Mucosa of stomach (tissue), 1 donor: ENCODE results near the gene MAP3K3.

Source experiments
- H3K27me3 ChIP-seq: one replicate; pipeline ENCODE4 v1.7.0; 2013; ENCODE audit warnings: mild to moderate bottlenecking, low read length; ENCODE audit not compliant: control insufficient read depth, insufficient read depth
- H3K36me3 ChIP-seq: one replicate; pipeline ENCODE4 v1.7.0; 2013; ENCODE audit warnings: low read length; ENCODE audit not compliant: control insufficient read depth, insufficient read depth
- H3K4me1 ChIP-seq: one replicate; pipeline ENCODE4 v1.7.0; 2013; ENCODE audit warnings: mild to moderate bottlenecking, low read length; ENCODE audit not compliant: control insufficient read depth, insufficient read depth
- H3K4me3 ChIP-seq: one replicate; pipeline ENCODE4 v1.7.0; 2013; ENCODE audit warnings: low read length
- H3K9ac ChIP-seq: one replicate; pipeline ENCODE4 v1.7.0; 2013; ENCODE audit warnings: mild to moderate bottlenecking, low read length, moderate library complexity
- H3K9me3 ChIP-seq: one replicate; pipeline ENCODE4 v1.7.0; 2013; ENCODE audit warnings: mild to moderate bottlenecking, low read length, moderate library complexity; ENCODE audit not compliant: control insufficient read depth
- donor health status: Pancreatic carcinoma.

MAP3K3 gene

GRCh38 chr17:63621684-63622573 lies at the start of gene MAP3K3:
Gene MAP3K3, plus strand, starts transcription at chr17:63622417. Its CDS starts 343 bp downstream, at chr17:63622760.
- Histone ChIP-seq H3K9ac (peak within 1 kb of the TSS; percentile 56), H3K36me3 (no peaks in the 10 kb centered on the region), H3K27me3 (no peaks in the 10 kb centered on the region), H3K9me3 (no peaks in the 10 kb centered on the region), H3K4me3 (peak within 1 kb of the TSS; percentile 15), H3K4me1 (peaks cover 13% of the 10 kb centered on the region)

GRCh38 chr17:63573634-63574033 lies 48.6 kb upstream of the MAP3K3 start:
- no peak overlapping the region for H3K4me3 ChIP-seq
- H3K9ac ChIP-seq: no peak overlapping the region
- H3K27me3 ChIP-seq: no peaks in the 10 kb centered on the region
- no peaks in the 10 kb centered on the region for H3K36me3 ChIP-seq
- peaks cover 4% of the 10 kb centered on the region for H3K4me1 ChIP-seq
- no peaks in the 10 kb centered on the region for H3K9me3 ChIP-seq

DNA sequence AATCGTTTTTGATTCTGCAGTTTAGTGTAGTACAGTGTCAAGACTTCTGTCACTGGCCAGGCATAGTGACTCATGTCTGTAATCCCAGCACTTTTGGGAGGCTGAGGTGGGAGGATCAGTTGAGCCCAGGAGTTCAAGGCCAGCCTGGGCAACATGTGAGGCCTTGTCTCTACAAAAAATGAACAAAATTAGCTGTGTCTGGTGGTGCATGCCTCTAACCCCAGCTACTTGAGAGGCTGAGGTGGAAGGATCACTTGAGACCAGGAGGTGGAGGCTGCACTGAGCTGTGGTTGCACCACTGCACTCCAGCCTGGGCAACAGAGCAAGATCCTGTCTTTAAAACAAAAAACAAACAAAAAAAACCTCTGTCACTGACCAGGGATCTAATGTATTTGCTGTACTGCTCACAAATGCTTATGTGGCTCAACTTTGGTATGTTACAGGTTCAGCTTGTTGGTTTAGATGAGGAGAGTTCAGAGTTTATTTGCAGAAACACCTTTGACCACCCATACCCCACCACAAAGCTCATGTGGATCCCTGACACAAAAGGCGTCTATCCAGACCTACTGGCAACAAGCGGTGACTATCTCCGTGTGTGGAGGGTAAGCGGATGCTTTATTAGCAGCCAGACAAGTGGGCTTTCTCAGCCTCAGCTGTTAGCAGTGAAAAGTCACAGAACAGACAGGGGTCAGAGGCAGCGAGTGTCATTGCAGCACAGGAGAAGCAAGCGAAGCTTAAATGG lies 44.0 kb upstream of the MAP3K3 start:
- no peak overlapping the region for H3K9ac ChIP-seq
- no peaks in the 10 kb centered on the region for H3K9me3 ChIP-seq
- no peak overlapping the region for H3K4me3 ChIP-seq
- no peaks in the 10 kb centered on the region for H3K27me3 ChIP-seq
- H3K4me1 ChIP-seq: peaks cover 11% of the 10 kb centered on the region
- H3K36me3 ChIP-seq: peaks cover 6% of the 10 kb centered on the region

DNA sequence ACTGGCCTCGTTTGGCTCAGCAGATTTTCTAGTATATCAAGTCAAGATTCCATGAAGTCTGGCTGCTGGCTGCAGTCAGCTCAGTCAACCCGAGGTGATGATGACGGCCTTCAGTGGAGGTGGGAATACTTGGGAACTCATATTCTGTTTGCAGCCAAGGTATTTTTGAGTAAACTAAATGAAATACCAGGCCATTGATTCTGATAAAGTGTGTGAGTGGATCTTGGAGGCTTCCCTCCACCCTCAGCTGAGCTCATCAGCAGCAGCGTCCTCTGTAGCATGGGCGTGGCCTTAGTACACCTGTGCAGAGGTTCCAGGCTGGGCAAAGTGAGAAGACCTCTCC lies 43.5 kb upstream of the MAP3K3 start:
- Histone ChIP-seq H3K9ac (no peak overlapping the region), H3K36me3 (peaks cover 6% of the 10 kb centered on the region), H3K27me3 (no peaks in the 10 kb centered on the region), H3K4me3 (no peak overlapping the region), H3K4me1 (peaks cover 11% of the 10 kb centered on the region), H3K9me3 (no peaks in the 10 kb centered on the region)

DNA sequence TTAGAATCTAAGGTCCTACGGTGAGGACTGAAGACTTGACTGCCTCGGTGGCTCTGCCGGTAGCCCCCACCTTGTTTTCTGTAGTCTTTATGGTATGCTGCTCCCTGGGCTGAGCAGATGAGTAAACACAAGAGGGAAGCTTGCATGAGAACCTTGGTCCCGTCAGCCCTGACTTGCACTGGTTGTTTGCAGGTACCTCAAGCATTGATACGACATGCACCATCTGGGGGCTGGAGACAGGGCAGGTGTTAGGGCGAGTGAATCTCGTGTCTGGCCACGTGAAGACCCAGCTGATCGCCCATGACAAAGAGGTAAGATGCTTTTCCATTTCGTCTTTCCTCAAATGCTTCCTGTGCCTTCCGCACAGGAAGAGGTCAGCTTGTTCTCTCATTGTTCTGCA lies 42.6 kb upstream of the MAP3K3 start:
- Histone ChIP-seq H3K9ac (no peak overlapping the region), H3K27me3 (no peaks in the 10 kb centered on the region), H3K4me3 (no peak overlapping the region), H3K4me1 (peaks cover 11% of the 10 kb centered on the region), H3K9me3 (no peaks in the 10 kb centered on the region), H3K36me3 (peaks cover 6% of the 10 kb centered on the region)

DNA sequence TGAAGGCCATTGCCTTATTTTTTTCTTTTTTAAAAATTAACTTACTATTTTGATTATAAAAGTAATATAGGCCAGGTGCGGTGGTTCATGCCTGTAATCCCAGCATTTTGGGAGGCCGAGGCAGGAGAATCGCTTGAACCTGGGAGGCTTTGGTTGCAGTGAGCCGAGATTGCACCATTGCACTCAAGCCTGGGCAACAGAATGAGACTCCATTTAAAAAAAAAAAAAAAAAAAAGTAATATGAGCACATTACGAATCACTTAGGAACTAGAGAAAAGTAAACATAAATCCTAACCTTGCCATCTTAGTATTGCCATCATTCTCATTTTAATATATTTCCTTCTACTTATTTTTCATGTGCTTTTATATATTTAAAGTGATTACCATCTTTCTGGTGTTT lies 34.4 kb upstream of the MAP3K3 start:
- Histone ChIP-seq H3K36me3 (peaks cover 25% of the 10 kb centered on the region), H3K4me3 (no peak overlapping the region), H3K9me3 (no peaks in the 10 kb centered on the region), H3K9ac (no peak overlapping the region), H3K4me1 (no peaks in the 10 kb centered on the region), H3K27me3 (no peaks in the 10 kb centered on the region)

GRCh38 chr17:63588797-63589196 lies 33.4 kb upstream of the MAP3K3 start:
- Histone ChIP-seq H3K4me3 (no peak overlapping the region), H3K4me1 (no peaks in the 10 kb centered on the region), H3K9me3 (no peaks in the 10 kb centered on the region), H3K27me3 (no peaks in the 10 kb centered on the region), H3K36me3 (peaks cover 25% of the 10 kb centered on the region), H3K9ac (no peak overlapping the region)

- H3K4me3 ChIP-seq: no peak overlapping the region
- H3K36me3 ChIP-seq: peaks cover 25% of the 10 kb centered on the region
Measured at GRCh38 chr17:63589646-63590045, 32.6 kb upstream of the MAP3K3 start.

DNA sequence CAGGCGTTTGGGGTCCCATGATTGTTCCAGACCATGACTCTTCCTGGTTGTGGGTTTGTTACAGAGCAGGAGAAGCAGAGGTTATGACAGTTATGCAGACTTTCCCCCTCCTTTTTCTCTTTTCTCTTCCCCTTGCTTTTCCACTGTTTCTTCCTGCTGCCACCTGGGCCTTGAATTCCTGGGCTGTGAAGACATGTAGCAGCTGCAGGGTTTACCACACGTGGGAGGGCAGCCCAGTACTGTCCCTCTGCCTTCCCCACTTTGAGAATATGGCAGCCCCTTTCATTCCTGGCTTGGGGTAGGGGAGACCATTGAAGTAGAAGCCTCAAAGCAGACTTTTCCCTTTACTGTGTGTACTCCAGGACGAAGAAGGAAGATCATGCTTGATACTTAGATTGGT lies 29.4 kb upstream of the MAP3K3 start:
- Histone ChIP-seq H3K9ac (no peak overlapping the region), H3K36me3 (peaks cover 17% of the 10 kb centered on the region), H3K9me3 (no peaks in the 10 kb centered on the region), H3K4me1 (no peaks in the 10 kb centered on the region), H3K4me3 (no peak overlapping the region), H3K27me3 (no peaks in the 10 kb centered on the region)

More at GRCh38 chr17:63589646-63590045, 32.6 kb upstream of the MAP3K3 start:
- Histone ChIP-seq H3K9me3 (no peaks in the 10 kb centered on the region), H3K27me3 (no peaks in the 10 kb centered on the region), H3K9ac (no peak overlapping the region), H3K4me1 (no peaks in the 10 kb centered on the region)

DNA sequence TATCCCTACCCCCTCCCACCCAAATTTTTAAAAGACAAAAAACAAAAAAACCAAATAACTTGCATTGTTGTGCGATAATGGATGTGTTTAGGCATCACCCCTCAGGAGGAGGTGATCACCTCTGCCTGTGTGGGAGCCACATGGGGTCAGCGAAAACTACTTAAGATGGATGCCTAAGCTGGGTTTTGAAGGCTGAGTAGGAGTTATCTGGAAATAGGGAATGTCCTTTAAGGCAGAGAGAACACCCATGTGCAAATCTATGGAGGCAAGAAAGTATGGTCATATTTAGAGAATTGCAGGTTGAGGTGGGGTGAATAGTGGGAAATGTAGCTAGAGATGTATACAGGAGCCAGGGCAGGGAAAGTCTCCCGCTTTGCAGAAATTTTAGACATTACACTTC lies 27.1 kb upstream of the MAP3K3 start:
- peaks cover 3% of the 10 kb centered on the region for H3K4me1 ChIP-seq
- peaks cover 6% of the 10 kb centered on the region for H3K36me3 ChIP-seq
- H3K9ac ChIP-seq: no peak overlapping the region
- H3K9me3 ChIP-seq: no peaks in the 10 kb centered on the region
- no peak overlapping the region for H3K4me3 ChIP-seq
- H3K27me3 ChIP-seq: no peaks in the 10 kb centered on the region

DNA sequence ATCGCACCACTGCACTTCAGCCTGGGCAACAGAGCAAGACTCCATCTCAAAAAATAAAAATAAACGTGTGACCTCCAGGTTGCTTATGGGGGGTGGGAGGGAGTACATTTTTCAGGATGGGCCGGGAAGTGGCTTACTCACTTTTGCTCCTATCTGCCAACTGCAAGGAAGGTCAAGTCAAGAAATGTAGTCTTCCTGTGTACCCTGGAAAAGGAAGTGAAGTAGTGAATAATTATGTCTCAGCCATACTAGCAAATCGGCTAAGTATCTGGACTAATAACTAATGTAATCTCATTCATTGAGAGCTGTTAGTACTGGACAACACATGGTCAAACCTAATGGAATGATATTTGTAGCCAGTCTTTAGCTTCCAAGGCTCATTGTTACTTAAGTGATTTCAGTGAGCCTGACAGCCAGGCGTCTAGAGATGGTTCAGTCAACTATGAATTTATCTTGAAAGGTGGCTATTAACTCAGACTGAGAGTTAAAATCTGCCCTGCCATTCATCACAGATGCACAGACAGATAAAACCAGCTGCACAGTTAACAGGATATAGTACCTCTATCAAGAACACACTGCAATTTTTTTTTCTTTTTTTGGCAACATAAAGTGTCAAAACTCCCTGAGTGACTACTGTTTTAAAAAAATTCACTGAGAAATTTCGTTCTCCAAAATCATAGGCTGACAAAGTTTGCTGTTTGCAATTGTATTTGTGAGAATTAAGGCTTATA lies 25.2 kb upstream of the MAP3K3 start:
- Histone ChIP-seq H3K4me3 (no peak overlapping the region), H3K9ac (no peak overlapping the region), H3K36me3 (no peaks in the 10 kb centered on the region), H3K27me3 (no peaks in the 10 kb centered on the region), H3K9me3 (no peaks in the 10 kb centered on the region), H3K4me1 (peaks cover 13% of the 10 kb centered on the region)

- Histone ChIP-seq H3K9me3 (no peaks in the 10 kb centered on the region), H3K4me1 (peaks cover 15% of the 10 kb centered on the region), H3K36me3 (no peaks in the 10 kb centered on the region), H3K27me3 (no peaks in the 10 kb centered on the region), H3K9ac (no peak overlapping the region), H3K4me3 (no peak overlapping the region)
Measured at GRCh38 chr17:63598281-63598680, 23.9 kb upstream of the MAP3K3 start.
